Stomach (tissue), 9 donors: ENCODE results near the gene SRCIN1. TPM values are rescaled to one million over a fixed set of nuclear protein-coding genes. Genes with fewer than 3 reads are reported as not detected.

ENCODE experiments used
- DNase-seq, 2 donors: peaks; one replicate each; pipeline versions ENCODE4 v3.0.0 to v3.0.0-alpha.2; 2013 to 2019
- H3K27ac ChIP-seq, 5 donors: fragments of 200-600 bp in 4 of 5; sonication (generic) in 4 of 5; one replicate each; pipeline ENCODE4 v1.5.1; 2013 to 2019; ENCODE audit warnings: mild to moderate bottlenecking in 1 of 5, moderate library complexity in 1 of 5
- H3K27me3 ChIP-seq, 3 donors: fragments of 200-600 bp; sonication (generic); one replicate each; pipeline ENCODE4 v1.5.1; 2017 to 2019; ENCODE audit warnings: mixed run types in 1 of 3
- H3K36me3 ChIP-seq, 4 donors: fragments of 200-600 bp; sonication (generic); 1 replicate in 3 of 4; 2 replicates in 1 of 4; pipeline ENCODE4 v1.5.1; 2016 to 2019
- H3K4me1 ChIP-seq, 4 donors: fragments of 200-600 bp; sonication (generic); one replicate each; pipeline ENCODE4 v1.5.1; 2016 to 2019
- H3K4me3 ChIP-seq, 4 donors: fragments of 200-600 bp; sonication (generic) in 3 of 4; one replicate each; pipeline ENCODE4 v1.5.1; 2016 to 2019; ENCODE audit warnings: mild to moderate bottlenecking in 1 of 4
- H3K9me3 ChIP-seq, 4 donors: fragments of 200-600 bp; sonication (generic); one replicate each; pipeline ENCODE4 v1.5.1; 2016 to 2019
- CTCF ChIP-seq, 7 experiments: fragments of 450-650 bp in 4 of 7; fragments of 200-600 bp in 3 of 7; sonication (generic) in 3 of 7; IDR thresholded peaks; one replicate each; pipeline ENCODE4 v1.5.1; 2016 to 2019; ENCODE audit warnings: antibody characterized with exemption in 7 of 7, control low read depth in 2 of 7, mild to moderate bottlenecking in 1 of 7
- EP300 ChIP-seq: sonication (generic); formaldehyde crosslinking; IDR thresholded peaks from one replicate; pipeline ENCODE4 v1.6.1; 2017; ENCODE audit warnings: antibody characterized with exemption
- POLR2A ChIP-seq, 4 donors: fragments of 450-650 bp; IDR thresholded peaks; one replicate each; pipeline ENCODE4 v1.6.1; 2016; ENCODE audit warnings: antibody characterized with exemption in 4 of 4, control low read depth in 2 of 4, mild to moderate bottlenecking in 1 of 4, moderate library complexity in 1 of 4
- POLR2AphosphoS5 ChIP-seq, 3 donors: sonication (generic); formaldehyde crosslinking; IDR thresholded peaks; one replicate each; pipeline ENCODE4 v1.6.1; 2016; ENCODE audit warnings: antibody characterized with exemption in 3 of 3
- WGBS, 5 donors: extraction: QIAGEN DNeasy Blood & Tissue Kit in 3 of 5; methylation state at CpG; one replicate each; pipeline versions ENCODE4 v1.1.5 to v1.1.7; 2013 to 2018; 5-methylcytosine and 5-hydroxymethylcytosine counted together
- intact Hi-C: fragments of 100-400 bp; cut with DNase I; formaldehyde crosslinking; loops from one replicate; pipeline ENCODE4 v1.15.1; 2023; ENCODE audit warnings: low total_unique reads
- polyA plus RNA-seq, 3 donors: library from polyadenylated mRNA; stranded (reverse); fragments of 200-250 nt; gene quantifications; one replicate each; pipeline ENCODE4 v1.2.3, GENCODE V29; 2013
- total RNA-seq, 5 donors: library from RNA; depleted of rRNA; stranded (reverse); fragments of >200 nt; gene quantifications; one replicate each; pipeline versions ENCODE4 v1.1.0 to v1.2.3, GENCODE V29; 2014 to 2016
- donor health status: healthy with polysubstance abuse.
- donor health status: Bipolar disorder and iron deficiency.
- donor health status: healthy.

Gene SRCIN1
- total and polyA plus RNA-seq, 8 donors = 0.29 to 21.9 (median 1.9) TPM

GRCh38 chr17:38552343-38552742 is 53.4 kb downstream of the SRCIN1 start:
- WGBS, 5 donors = 89 to 94% (median 92%) methylated on average over 8 to 17 of the region's 17 CpGs
- Histone ChIP-seq H3K27me3 (peaks cover 0 to 71% (median 0%) of the 10 kb centered on the region in 3 donors), H3K4me3 (no peak overlapping the region), H3K9me3 (no peaks in the 10 kb centered on the region), H3K4me1 (peaks cover 2 to 9% (median 2%) of the 10 kb centered on the region in 4 donors), H3K27ac (no peak overlapping the region), H3K36me3 (no peaks in the 10 kb centered on the region)
- no peak for TF ChIP-seq EP300
- TF ChIP-seq POLR2AphosphoS5 (IDR thresholded peaks at IDR 0.05) = no peak
- TF ChIP-seq POLR2A (IDR thresholded peaks at IDR 0.05) = no peak
- no peak for TF ChIP-seq CTCF (IDR thresholded peaks at IDR 0.05)
- intact Hi-C loops = no loop called here
- DNase-seq = no peak

GRCh38 chr17:38551121-38551520 is 54.6 kb downstream of the SRCIN1 start:
- no peak for DNase-seq
- WGBS, 5 donors = 78 to 92% (median 89%) methylated on average over 8 to 9 of the region's 9 CpGs
- intact Hi-C loops = no loop called here

GRCh38 chr17:38550661-38551060 is 55.1 kb downstream of the SRCIN1 start:
- Histone ChIP-seq H3K4me1 (peaks cover 0 to 7% (median 0%) of the 10 kb centered on the region in 4 donors), H3K4me3 (no peak overlapping the region), H3K36me3 (no peaks in the 10 kb centered on the region), H3K27me3 (peaks cover 0 to 75% (median 0%) of the 10 kb centered on the region in 3 donors), H3K9me3 (no peaks in the 10 kb centered on the region), H3K27ac (no peak overlapping the region)
- intact Hi-C loops = no loop called here
- DNase-seq = peak; percentile 61 to 74
- 44 to 50% (median 49%) methylated on average over 8 of the region's 8 CpGs for WGBS, 5 donors
- peak in 1 of 3 donors; percentile 52 for TF ChIP-seq POLR2AphosphoS5 (IDR thresholded peaks at IDR 0.05)
- TF ChIP-seq POLR2A (IDR thresholded peaks at IDR 0.05) = no peak
- TF ChIP-seq CTCF (IDR thresholded peaks at IDR 0.05) = no peak

More at GRCh38 chr17:38551121-38551520, 54.6 kb downstream of the SRCIN1 start:
- H3K9me3 ChIP-seq = no peaks in the 10 kb centered on the region
- no peaks in the 10 kb centered on the region for H3K36me3 ChIP-seq
- TF ChIP-seq CTCF (IDR thresholded peaks at IDR 0.05) (no peak), POLR2AphosphoS5 (IDR thresholded peaks at IDR 0.05) (no peak), POLR2A (IDR thresholded peaks at IDR 0.05) (no peak), EP300 (no peak)
- no peak overlapping the region for H3K4me3 ChIP-seq
- H3K27me3 ChIP-seq = peaks cover 0 to 73% (median 0%) of the 10 kb centered on the region in 3 donors
- no peak overlapping the region for H3K27ac ChIP-seq
- H3K4me1 ChIP-seq = peaks cover 0 to 7% (median 0%) of the 10 kb centered on the region in 4 donors

- Histone ChIP-seq H3K4me1 (peaks cover 0 to 7% (median 0%) of the 10 kb centered on the region in 4 donors), H3K4me3 (no peak overlapping the region), H3K36me3 (no peaks in the 10 kb centered on the region), H3K27me3 (peaks cover 0 to 81% (median 0%) of the 10 kb centered on the region in 3 donors), H3K9me3 (no peaks in the 10 kb centered on the region), H3K27ac (no peak overlapping the region)
- WGBS, 5 donors = 69 to 85% (median 75%) methylated on average over 4 of the region's 4 CpGs
- no peak for TF ChIP-seq POLR2A (IDR thresholded peaks at IDR 0.05)
- DNase-seq = no peak
- intact Hi-C loops = no loop called here
Observed at GRCh38 chr17:38549285-38549684, 56.5 kb downstream of the SRCIN1 start.

- 77 to 82% (median 81%) methylated on average over 12 of the region's 12 CpGs for WGBS, 5 donors
- H3K27me3 ChIP-seq = peaks cover 0 to 81% (median 0%) of the 10 kb centered on the region in 3 donors
- intact Hi-C loops = no loop called here
- no peak for DNase-seq
- peaks cover 0 to 7% (median 0%) of the 10 kb centered on the region in 4 donors for H3K4me1 ChIP-seq
- no peaks in the 10 kb centered on the region for H3K36me3 ChIP-seq
- TF ChIP-seq CTCF (IDR thresholded peaks at IDR 0.05) (no peak), POLR2AphosphoS5 (IDR thresholded peaks at IDR 0.05) (no peak), EP300 (no peak), POLR2A (IDR thresholded peaks at IDR 0.05) (no peak)
- H3K27ac ChIP-seq = no peak overlapping the region
- no peaks in the 10 kb centered on the region for H3K9me3 ChIP-seq
- H3K4me3 ChIP-seq = no peak overlapping the region
Observed at GRCh38 chr17:38547444-38547843, 58.3 kb downstream of the SRCIN1 start.
